Ureter (tissue), 1 donor: ENCODE measurements around the gene DDOST. TPM values are rescaled to one million over a fixed set of nuclear protein-coding genes. Genes with fewer than 3 reads are reported as not detected.
"Not testable (repeated sequence)": the region's sequence is repeated elsewhere in the genome, so short reads cannot be mapped to it uniquely, and the experiment has no call there.

Experiments used
- DNase-seq: peaks from one replicate; pipeline ENCODE4 v3.0.0-alpha.2; 2020; ENCODE audit warnings: low spot score
- total RNA-seq: library from RNA; stranded (reverse); gene quantifications from one replicate; pipeline ENCODE4 v1.2.4, GENCODE V29; 2023
- donor health status: DM: yes; HTN: yes; CAD: no.

DDOST gene
- total RNA-seq, 1 donor from 2014 or later, result 163 TPM

GRCh38 chr1:20691872-20692271 lies 30.7 kb upstream of the DDOST start:
- DNase-seq, result no peak

GRCh38 chr1:20689645-20690056 lies 28.5 kb upstream of the DDOST start:
- no peak for DNase-seq

GRCh38 chr1:20686883-20687725 lies 25.9 kb upstream of the DDOST start:
- DNase-seq, result no peak

- DNase-seq, result no peak
These were observed 24.6 kb upstream of the DDOST start for GRCh38 chr1:20685741-20686140.

- DNase-seq, result no peak
These were observed 24.0 kb upstream of the DDOST start for GRCh38 chr1:20685099-20685662.

- no peak for DNase-seq
These were observed 23.5 kb upstream of the DDOST start for GRCh38 chr1:20684651-20685050.

GRCh38 chr1:20684050-20684620 lies 23.0 kb upstream of the DDOST start:
- no peak for DNase-seq

GRCh38 chr1:20683614-20684013 lies 22.4 kb upstream of the DDOST start:
- no peak for DNase-seq

- no peak for DNase-seq
These were observed 21.5 kb upstream of the DDOST start for GRCh38 chr1:20682571-20683236.

- no peak for DNase-seq
These were observed 20.8 kb upstream of the DDOST start for GRCh38 chr1:20681999-20682398.

GRCh38 chr1:20680269-20680668 lies 19.1 kb upstream of the DDOST start:
- no peak for DNase-seq

- DNase-seq, result no peak
These were observed 17.4 kb upstream of the DDOST start for GRCh38 chr1:20678599-20678998.

- DNase-seq, result not testable (repeated sequence)
These were observed 12.5 kb upstream of the DDOST start for GRCh38 chr1:20673626-20674025.

- DNase-seq, result no peak
These were observed 11.1 kb upstream of the DDOST start for GRCh38 chr1:20672265-20672632.

GRCh38 chr1:20670936-20671335 lies 9.8 kb upstream of the DDOST start:
- DNase-seq, result no peak

- DNase-seq, result no peak
These were observed 7.4 kb upstream of the DDOST start for GRCh38 chr1:20668581-20668980.

- no peak for DNase-seq
These were observed 5.6 kb upstream of the DDOST start for GRCh38 chr1:20666804-20667203.

GRCh38 chr1:20666146-20666545 lies 5.0 kb upstream of the DDOST start:
- no peak for DNase-seq

GRCh38 chr1:20665726-20666125 lies 4.6 kb upstream of the DDOST start:
- DNase-seq, result no peak

GRCh38 chr1:20663969-20664715 lies 3.0 kb upstream of the DDOST start:
- no peak for DNase-seq

- DNase-seq, result no peak
These were observed 2.2 kb upstream of the DDOST start for GRCh38 chr1:20663365-20663764.

GRCh38 chr1:20662110-20662475 lies 924 bp upstream of the DDOST start:
- DNase-seq, result no peak
